Activated CD8-positive, alpha-beta T cell treated with anti-CD3 and anti-CD28 coated beads for 36 hours (primary cell): ENCODE measurements around the gene FOXA1. TPM values are rescaled to one million over a fixed set of nuclear protein-coding genes. Genes with fewer than 3 reads are reported as not detected.

Source experiments
- ATAC-seq: fragments of 200-7000 bp; cut with Tn5 transposase; one replicate; pipeline ENCODE4 v1.10.0; 2021; ENCODE audit warnings: mild to moderate bottlenecking, moderate library complexity
- CTCF ChIA-PET: fragments of 350-600 bp; sonication (Branson Sonifier 250); formaldehyde crosslinking; loops from one replicate; lab custom pipeline; 2021; ENCODE audit warnings: antibody characterized with exemption; lab: Charles Lee
- POLR2A ChIA-PET: fragments of 350-600 bp; sonication (Branson Sonifier 250); formaldehyde crosslinking; loops from one replicate; lab custom pipeline; 2021; ENCODE audit warnings: antibody characterized with exemption; lab: Charles Lee
- DNase-seq: peaks from one replicate; pipeline ENCODE4 v3.0.0-alpha.2; 2020
- H3K27ac Mint-ChIP-seq: one replicate; pipeline ENCODE4 v1.8.0; 2021; ENCODE audit warnings: mild to moderate bottlenecking, mixed read lengths
- H3K27me3 Mint-ChIP-seq: one replicate; pipeline ENCODE4 v1.8.0; 2021; ENCODE audit warnings: mixed read lengths
- H3K36me3 Mint-ChIP-seq: one replicate; pipeline ENCODE4 v1.8.0; 2021; ENCODE audit warnings: low read depth, mixed read lengths
- H3K4me1 Mint-ChIP-seq: one replicate; pipeline ENCODE4 v1.8.0; 2021; ENCODE audit warnings: low read depth, mixed read lengths
- H3K4me3 Mint-ChIP-seq: one replicate; pipeline ENCODE4 v1.8.0; 2021; ENCODE audit warnings: mild to moderate bottlenecking, moderate library complexity, mixed read lengths
- H3K9me3 Mint-ChIP-seq: one replicate; pipeline ENCODE4 v1.8.0; 2021; ENCODE audit warnings: mixed read lengths
- intact Hi-C: fragments of 100-400 bp; cut with micrococcal nuclease; formaldehyde crosslinking; loops from one replicate; pipeline ENCODE4 v1.10.0; 2022
- total RNA-seq, 2 experiments: library from RNA; stranded (reverse); gene quantifications; one replicate each; pipeline ENCODE4 v1.2.3, GENCODE V29; 2021
- TF ChIP-seq, protein P1 (sequence below): fragments of 200-600 bp; IDR thresholded peaks from one replicate; pipeline ENCODE4 v1.8.0; 2022; ENCODE audit warnings: antibody characterized with exemption, mild to moderate bottlenecking

The FOXA1 gene
- total RNA-seq, 2 experiments from 2014 or later: not detected

DNA sequence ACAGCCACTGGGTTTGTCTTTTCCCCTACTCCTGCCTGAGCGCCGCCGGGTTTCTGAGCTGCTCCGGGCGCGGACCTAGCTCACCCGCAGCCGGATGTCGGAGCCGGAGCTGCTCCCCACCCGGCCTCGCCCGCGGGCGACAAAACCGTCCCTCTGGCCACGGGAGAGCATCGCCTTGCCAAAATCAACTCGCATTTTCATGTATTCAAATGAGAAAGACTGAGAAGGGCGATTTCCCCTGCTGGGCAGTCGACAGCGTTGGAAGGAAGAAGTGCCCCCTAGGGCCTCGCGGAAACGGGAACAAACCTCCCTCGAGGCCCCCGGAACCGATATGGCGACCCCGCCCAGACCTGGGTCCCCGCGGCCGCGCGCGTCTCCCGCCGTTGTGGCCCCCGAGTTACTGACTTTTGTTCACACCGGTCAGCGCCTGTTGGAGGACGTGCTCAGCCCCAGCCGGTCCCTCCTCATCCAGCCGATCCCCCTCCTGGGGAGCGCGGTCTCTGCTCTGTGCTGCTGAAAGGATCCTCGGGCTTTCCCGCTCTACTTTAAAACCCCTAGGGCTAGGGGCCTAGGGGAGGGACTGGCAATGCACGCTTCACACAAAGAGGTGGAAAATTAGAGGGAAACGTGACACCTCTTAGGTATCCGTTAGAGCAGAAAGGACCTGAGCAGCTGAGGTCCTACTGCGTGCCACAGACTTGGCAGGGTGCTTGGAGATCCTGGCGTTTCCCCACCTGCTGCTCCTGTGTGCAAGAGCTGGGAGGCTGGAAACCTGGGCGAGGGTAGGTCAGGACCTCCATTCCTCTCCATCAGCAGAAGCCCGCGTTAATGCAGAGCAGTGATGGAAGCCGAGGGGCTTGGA is 4.7 kb upstream of the FOXA1 start:
- Mint-ChIP-seq H3K36me3 (peaks cover 11% of the 10 kb centered on the region), H3K4me1 (peaks cover 12% of the 10 kb centered on the region), H3K27me3 (peaks cover 71% of the 10 kb centered on the region), H3K4me3 (no peak overlapping the region), H3K27ac (no peak overlapping the region), H3K9me3 (peaks cover 6% of the 10 kb centered on the region)
- intact Hi-C loops: loop anchor here (10.0 kb wide), 1 partner anchor 945 kb away; no protein-coding TSS in a partner anchor
- ATAC-seq: no peak
- TF ChIP-seq, protein P1, sequence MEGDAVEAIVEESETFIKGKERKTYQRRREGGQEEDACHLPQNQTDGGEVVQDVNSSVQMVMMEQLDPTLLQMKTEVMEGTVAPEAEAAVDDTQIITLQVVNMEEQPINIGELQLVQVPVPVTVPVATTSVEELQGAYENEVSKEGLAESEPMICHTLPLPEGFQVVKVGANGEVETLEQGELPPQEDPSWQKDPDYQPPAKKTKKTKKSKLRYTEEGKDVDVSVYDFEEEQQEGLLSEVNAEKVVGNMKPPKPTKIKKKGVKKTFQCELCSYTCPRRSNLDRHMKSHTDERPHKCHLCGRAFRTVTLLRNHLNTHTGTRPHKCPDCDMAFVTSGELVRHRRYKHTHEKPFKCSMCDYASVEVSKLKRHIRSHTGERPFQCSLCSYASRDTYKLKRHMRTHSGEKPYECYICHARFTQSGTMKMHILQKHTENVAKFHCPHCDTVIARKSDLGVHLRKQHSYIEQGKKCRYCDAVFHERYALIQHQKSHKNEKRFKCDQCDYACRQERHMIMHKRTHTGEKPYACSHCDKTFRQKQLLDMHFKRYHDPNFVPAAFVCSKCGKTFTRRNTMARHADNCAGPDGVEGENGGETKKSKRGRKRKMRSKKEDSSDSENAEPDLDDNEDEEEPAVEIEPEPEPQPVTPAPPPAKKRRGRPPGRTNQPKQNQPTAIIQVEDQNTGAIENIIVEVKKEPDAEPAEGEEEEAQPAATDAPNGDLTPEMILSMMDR: no peak
- no peak for DNase-seq
- ChIA-PET POLR2A (no interaction called here), CTCF (no interaction called here)

DNA sequence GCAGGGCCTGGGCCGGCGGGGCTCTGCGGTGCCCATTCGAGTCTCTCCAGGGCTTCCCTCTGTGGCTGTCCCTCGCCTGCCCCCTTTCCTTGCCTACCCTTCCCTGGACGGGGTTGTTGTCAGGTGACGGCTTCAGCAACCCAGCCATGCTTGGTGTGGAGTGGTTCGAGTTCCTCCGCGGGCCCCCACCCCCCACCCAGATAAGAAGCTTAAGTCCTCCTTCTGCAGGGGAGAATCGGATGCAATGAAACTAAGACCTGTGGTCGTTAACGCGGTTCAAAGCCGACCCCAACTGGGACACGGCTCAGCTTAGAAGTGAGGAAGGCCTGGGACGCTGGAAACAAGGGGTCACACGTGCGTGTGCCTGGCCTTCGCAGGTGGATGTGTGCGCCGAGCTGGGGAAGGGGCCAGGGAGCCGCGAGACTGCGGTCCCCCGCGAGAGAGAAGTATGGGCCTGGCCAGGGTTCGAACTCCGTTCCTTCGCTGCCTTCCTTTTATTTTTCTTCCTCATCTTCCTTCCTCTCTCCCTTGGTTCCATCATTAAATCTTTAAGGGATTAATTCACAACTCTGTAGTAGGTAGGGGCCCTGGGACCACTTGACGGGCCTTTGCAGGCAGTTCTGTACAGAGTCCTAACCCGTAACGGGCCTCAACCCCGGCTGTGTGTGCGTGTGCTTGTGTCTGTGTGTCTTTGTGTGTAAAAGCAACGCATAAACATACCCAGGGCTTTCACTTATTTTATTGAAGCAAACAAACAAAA is 3.9 kb upstream of the FOXA1 start:
- TF ChIP-seq, protein P1: no peak
- Mint-ChIP-seq H3K36me3 (peaks cover 14% of the 10 kb centered on the region), H3K27ac (no peak overlapping the region), H3K27me3 (peaks cover 76% of the 10 kb centered on the region), H3K9me3 (peaks cover 6% of the 10 kb centered on the region), H3K4me3 (no peak overlapping the region), H3K4me1 (peaks cover 16% of the 10 kb centered on the region)
- intact Hi-C loops: loop anchor here (10.0 kb wide), 1 partner anchor 944 kb away; no protein-coding TSS in a partner anchor
- ChIA-PET POLR2A (no interaction called here), CTCF (no interaction called here)
- DNase-seq (no peak), ATAC-seq (no peak)

DNA sequence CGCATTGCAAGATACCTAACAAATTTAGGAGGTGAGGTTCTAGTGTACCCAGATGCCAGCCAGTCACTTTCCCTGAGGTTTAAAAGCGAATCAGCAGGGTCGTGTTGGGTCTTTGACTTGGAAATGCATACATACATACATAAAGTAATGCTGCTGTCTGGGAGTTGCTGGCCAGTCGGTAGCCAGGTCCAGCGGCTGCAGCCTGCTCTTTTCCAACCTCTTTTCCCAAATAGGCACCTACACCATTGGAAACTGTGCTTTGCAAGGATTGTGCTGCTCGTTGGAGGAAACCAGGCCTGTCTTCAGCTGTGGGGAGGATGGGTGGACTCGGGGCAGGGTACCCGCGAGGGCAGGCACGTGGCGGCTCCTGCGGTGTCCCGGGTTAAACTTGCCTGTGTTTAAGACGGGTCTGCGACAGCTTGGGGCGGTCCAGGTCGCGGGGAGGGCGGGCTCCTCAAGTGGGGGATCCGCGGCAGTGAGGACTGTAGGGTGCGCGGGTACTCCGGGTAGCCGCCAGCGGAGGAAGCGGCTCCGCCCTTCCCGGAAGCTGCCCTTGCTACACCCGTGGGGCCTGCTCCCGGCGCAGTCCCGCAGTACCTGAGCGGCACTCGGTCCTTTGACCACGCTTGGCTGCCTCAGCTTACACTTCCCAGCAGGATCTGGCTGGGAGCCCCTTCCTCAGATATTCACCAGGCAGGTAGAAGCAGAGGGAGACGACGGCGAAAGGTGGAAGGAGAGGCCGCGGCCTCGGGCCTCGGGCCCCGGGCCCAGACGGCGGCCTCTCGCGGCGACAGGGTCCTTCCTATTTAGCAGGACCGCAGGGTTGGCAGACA is 3.1 kb upstream of the FOXA1 start:
- Mint-ChIP-seq H3K36me3 (peaks cover 14% of the 10 kb centered on the region), H3K4me3 (no peak overlapping the region), H3K27me3 (peaks cover 79% of the 10 kb centered on the region), H3K9me3 (peaks cover 6% of the 10 kb centered on the region), H3K4me1 (peaks cover 16% of the 10 kb centered on the region), H3K27ac (no peak overlapping the region)
- ChIA-PET CTCF (no interaction called here), POLR2A (no interaction called here)
- ATAC-seq: no peak
- TF ChIP-seq, protein P1: no peak
- intact Hi-C loops: loop anchor here (10.0 kb wide), 1 partner anchor 943 kb away; no protein-coding TSS in a partner anchor
- no peak for DNase-seq

DNA sequence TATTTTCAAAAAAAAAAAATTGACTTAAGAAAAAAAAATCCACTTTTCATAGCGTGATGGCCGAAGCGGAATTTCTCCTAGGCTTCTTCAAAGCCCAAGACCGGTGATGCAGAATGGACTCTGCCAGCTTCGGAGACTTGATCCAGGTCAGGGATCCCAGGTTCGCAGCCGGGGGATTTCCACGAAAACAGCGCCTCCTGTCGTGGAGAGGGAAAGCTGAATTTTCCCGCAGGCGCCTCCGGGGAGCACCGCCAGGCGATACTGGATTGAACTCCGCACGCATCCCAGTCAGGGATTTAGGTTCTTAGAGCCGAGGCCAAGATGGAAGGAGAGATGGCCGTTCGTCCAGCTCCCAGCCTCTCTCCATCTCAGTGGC is 2.5 kb upstream of the FOXA1 start:
- TF ChIP-seq, protein P1: no peak
- no peak for ATAC-seq
- intact Hi-C loops: loop anchor here (10.0 kb wide), 1 partner anchor 943 kb away; no protein-coding TSS in a partner anchor
- peaks cover 6% of the 10 kb centered on the region for H3K9me3 Mint-ChIP-seq
- H3K4me1 Mint-ChIP-seq: peaks cover 16% of the 10 kb centered on the region
- H3K27me3 Mint-ChIP-seq: peaks cover 80% of the 10 kb centered on the region
- no peak for DNase-seq
- H3K27ac Mint-ChIP-seq: no peak overlapping the region
- POLR2A ChIA-PET: interaction anchor here (0.6 kb wide), 1 partner anchor 8 kb away, joined by 3 read pairs; no protein-coding TSS in a partner anchor
- peaks cover 14% of the 10 kb centered on the region for H3K36me3 Mint-ChIP-seq
- CTCF ChIA-PET: no interaction called here
- no peak overlapping the region for H3K4me3 Mint-ChIP-seq
